HUDEP-2 (cell line): ENCODE results near the gene FOXP1.

Experiments
- DNase-seq, 76 experiments: peaks; one replicate each; lab custom pipeline; 2025; ENCODE audit not compliant: unreplicated experiment in 76 of 76; lab: John Stamatoyannopoulos, UW

FOXP1 gene

DNA sequence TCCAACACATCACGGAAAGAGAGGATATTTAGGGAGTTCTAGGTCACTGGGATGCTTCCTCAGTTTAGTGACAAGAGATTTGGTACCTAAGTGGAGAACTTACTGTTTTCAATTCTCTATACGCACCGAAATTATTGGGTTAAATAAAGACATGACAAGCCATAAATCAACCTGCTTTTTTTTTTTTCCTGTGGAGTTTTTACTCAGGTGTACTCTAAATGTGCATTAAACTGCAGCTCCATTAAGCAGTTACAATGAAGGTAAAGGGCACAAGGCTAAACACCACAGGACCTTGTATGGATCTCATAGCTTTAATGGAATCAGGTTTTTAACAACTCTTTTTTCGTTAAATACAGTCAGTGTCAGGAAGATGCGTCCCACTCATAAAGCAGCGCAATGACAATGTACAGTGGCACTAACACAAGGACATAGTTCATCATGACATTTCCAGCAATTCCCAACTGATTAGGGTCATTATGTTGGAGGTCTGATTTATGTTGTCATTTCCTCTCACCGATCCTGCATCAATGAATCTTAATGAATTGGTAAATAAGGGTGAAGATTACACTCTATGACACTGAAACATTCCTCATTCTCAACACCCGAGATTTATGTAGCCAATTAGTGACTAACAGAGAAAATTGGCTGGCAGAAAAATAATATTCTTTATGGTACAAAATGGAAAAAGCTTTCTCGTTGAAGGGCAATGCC, 355.2 kb downstream of the FOXP1 start:
- DNase-seq = no peak

DNA sequence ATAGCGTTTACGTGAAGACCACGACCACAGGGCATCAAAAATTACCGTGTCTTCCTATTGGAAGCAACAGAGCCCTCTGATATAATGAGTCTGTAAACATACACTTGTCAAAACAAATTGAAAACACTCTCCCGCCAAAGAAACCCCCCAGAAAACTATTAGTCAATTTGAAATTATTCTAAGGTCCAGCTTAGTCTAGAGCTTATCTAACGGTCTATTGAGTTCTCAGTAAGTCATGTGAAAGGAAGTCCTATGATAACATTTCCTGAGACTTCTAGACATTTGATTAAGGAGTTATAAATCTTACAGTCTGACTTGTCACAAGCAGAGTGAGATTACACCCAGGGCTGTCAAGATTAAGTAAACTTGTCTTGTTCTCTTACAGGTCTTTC, 356.3 kb downstream of the FOXP1 start:
- no peak for DNase-seq

DNA sequence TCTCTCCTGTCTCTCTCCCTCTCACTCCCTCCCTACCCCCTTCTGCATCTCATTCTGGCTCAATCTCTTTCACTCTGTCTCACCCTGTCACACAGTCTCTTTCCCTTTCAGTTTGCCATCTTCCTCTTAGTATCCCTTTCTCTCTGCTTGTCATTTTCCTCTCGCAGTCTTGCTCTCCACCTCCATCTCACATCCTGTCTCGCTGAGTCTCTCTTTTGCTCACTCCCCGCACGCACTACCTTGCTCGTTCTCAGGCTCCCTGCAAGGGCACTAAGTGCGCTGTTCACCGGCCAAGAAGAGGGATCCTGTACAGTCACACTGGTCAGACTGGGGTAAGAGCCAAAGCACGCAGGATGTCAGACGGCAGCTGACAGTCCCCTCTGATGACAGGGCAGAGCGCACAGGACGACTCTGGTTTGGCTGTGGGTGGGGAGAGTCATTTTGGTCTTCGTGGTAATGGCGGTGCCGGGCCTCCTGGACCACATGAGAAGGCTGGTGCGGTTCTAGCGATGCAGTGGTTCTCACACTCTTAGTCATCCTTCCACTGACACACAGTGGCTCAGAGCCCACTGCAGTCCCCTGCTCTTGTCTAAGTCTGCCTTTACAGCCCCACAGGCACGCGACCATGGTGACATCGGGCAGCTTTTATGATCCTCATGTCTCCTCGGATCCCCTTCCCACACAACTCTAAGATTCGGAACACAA, 356.8 kb downstream of the FOXP1 start:
- no peak for DNase-seq

DNA sequence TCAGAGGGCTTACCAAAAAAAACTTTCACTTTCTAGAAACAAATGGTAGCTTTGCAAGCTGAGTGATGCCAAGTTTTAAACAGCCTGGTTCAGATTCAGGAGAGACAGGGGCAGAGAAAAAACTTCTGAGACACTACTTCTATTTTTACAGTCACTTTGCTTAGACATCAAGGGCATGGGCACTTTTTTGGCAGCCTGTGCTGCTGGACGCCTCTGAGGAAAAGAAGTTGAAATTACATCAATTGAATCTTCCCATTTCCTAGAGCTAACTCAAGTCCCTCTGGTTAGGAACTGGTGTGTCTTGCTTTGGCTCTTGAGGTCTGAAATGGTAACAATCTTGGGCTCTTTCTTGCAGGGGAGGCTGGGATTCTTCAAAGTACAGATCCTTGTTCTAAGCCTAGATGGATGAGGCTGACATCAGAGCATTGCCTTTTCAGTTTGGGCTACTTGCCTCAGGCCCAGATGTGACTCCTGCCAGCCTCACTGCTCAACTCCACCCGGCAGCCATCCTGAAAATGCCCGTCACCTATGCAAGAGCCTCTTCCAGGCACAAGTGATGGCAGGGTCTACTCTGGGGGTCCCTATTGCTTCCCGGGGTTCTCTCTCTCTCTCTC, 357.5 kb downstream of the FOXP1 start:
- DNase-seq = no peak

DNA sequence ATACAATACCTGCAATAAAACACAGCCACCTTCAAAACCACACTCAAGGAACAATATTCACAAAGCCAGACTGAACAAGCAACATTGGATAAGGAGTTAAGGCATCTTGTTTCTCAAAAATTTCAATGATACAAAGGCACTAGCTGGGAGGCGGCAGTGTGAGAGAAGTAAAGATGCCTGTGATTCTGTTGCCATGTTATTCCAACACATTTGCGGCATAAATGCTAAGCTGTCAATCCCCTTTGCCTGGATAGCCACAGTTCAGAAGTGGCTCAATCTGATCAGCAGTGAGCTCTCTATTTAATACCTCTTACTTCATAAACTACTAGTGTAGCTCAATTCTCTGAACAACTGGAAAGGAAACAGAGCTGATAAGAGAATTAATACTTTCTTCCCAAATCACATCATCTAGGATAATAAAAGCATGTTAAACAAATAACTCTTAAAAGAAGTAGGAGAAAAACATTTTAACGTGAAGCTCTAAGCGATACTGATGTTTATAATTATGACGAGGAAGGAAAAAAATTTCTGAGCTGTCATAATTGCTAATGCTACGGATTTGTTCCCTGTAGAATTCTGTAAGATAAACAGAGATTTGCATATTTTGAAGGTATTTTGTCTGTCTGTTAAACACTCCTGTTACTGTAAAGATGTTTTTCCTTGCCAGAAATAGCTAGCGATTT, 358.4 kb downstream of the FOXP1 start:
- no peak for DNase-seq

DNA sequence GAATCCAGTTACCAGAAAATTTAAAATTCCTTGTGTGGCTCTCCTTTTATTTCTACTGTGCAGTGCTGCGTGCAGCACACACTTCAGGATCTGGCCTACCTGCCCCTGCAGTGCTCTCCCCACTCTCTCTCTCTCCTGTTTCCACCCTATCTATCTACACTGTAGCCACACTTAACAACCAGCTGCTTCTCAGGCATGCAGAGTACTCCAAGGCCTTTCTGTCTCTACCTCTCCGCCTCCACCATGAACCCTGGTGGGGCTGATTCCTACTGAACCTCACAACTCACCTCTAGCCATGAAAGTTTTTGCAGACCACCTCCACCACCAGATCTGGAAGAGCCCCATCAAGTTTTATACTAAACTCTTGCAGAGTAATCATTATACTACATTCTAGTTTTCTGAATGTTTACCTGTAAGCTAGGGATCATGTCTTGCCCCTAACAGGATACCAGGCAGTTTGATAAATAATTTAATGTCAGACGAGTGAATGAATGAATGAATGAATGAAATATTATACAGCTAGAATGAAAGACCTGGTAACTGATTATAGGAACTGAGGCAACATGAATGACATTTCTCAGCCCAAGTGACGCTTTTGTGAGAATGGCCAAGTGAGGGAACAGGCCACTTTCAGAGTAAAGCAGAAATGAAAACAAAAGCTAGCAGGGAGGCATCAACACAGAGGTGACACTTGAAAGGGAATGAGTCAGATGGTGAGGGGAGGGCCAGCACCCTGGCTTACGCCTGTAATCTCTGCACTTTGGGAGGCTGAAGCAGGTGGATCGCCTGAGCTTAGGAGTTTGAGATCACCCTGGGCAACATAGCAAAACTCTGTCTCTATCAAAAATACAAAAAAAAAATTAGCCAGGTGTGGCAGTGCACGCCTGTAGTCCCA, 363.5 kb downstream of the FOXP1 start:
- DNase-seq = no peak

DNA sequence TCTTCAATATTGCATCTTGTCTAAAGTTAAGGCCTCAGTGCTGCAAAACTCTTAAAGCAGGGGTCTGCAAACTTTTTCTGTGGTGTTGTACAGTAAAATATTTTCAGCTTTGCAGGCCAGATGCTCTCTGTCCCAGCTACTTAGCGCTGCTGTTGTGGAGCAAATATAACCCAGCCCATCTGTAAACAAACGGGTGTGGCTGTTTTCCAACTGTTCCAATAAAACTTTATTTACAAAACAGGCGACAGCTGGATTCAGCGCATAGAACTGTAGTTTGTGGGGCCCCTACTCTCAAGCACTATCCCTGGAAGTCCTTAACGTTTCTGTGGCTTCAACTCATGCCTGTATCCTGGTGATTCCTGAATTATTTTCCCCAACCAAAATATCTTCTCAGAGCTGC, 365.0 kb downstream of the FOXP1 start:
- DNase-seq = no peak

DNA sequence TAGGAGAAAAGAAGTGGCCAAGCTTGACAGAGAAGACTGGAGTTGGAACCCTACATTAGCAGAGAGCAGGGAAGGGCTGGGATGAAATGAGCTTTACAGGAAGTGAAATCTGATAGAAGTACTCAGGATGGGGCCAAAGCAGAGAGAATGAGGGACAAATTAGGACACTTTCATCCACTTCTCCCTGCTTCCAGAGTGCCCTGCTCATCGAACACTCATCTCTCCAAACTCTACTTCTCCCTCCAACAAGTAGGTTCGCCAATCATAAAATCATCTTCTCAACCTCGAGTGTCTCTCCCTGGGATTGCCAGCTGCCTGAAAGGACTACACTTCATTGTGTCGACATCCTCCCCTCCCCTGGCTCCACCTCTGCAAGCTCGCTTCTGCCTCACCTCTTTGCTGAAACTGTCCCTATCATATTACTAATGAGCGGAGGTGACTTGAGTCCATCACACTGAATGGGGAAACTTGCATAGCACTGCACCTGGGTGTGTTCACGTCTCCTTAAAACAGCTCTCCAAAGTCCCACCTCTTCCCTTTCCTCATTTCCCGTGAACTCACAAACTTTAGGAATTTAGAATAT, 365.8 kb downstream of the FOXP1 start:
- no peak for DNase-seq

DNA sequence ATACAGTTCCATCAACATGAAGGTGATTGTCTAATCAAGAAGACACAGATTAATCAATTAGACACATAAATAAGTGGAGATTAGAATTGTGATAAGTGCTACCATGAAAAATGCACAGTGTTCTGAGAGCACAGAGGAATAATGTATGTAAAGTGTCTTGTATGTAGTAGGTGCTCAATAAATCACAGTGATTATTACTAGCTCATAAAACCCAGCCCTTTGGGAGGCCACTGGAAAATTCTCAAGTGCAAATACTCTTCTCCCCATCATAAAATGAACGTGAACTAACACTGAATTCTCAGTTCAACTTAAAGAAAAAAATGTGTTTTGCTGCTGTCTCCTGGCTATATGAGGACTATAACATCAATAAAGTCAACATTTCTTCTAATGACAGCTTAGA, 368.2 kb downstream of the FOXP1 start:
- DNase-seq = no peak

DNA sequence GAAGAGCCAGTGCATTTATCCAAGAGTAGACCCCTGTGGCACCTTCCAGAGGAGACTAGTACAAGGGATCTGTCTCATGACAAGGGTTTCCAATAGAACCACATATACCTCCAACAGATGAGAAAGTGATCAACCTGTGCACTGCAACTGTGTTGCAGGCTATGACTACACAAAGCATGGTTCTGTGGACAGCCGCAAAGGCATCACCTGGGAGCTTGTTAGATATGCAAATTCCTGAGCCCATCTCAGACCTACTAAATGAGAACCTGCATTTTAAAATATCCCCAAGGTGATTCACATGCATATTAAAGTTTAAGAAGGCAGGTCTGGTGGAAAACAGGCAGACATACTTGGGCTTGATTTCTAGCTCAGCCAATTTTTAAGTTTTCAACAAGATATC, 368.7 kb downstream of the FOXP1 start:
- no peak for DNase-seq

DNA sequence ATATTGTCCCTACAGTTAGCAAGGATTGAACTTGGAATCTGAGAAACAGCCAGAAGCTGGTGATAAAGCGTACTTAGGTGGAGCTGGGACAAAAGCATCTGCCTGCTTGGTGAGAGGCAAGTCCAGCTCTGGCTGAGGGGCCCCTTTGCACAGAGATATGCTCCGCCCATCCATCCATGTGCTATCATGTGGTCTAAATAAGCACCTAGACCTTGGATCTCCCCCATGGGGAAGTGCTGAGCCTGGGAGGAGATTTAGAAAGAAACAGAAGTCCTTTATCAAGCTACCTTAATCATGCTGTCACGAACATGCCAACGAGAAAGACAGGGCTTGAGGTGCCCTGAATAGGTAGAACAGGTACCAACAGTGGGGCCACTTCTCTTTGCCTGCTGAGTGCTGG, 369.5 kb downstream of the FOXP1 start:
- DNase-seq = no peak

DNA sequence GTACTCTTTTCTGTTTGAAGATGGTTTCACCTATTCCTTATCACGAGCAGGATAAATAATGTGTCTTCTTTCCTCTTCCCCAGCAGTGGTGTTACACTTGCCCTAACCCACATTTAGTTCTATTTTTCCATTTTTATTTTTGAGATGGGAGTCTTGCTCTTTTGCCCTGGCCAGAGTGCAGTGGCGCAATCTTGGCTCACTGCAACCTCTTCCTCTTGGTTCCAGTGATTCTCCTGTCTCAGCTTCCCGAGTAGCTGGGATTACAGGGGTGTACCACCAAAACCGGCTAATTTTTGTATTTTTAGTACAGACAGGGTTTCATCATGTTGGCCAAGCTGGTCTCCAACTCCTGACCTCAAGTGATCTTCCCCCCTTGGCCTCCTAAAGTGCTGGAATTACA, 372.4 kb downstream of the FOXP1 start:
- no peak for DNase-seq

DNA sequence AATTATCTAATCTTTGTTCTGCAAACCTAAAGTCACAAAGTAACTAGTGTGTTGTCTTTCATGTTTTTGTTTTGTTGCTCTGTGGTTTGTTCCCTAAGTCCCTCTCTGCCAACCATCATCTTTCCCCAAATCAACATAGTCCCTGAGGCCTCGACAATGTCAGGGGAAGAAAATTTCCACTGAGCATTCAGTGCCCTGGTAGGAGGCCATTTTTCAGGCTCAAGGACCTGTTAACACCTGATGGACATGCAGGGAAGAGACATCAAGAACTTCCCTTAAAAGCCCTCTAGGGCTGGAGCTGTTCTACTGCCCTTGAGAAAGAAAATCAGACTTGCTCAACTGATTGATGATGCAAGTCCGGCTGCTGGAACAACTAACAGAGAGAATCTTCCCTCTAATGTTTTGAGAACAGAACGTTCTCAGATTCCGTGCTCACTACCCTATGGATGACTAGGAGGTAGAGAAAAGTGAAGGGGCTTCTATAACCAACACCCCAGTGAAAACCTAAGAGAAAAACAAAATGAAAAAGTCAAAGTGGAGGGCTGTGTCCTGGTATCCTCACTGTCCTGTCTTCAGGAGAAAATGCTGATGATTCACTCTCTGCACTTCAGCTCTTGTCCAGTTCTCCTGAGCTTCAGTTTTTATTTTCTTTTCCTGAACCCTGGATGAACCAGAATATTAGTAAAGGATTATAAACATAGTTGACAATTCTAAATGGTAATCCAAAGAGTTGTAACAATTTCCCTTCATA, 373.1 kb downstream of the FOXP1 start:
- DNase-seq = no peak

DNA sequence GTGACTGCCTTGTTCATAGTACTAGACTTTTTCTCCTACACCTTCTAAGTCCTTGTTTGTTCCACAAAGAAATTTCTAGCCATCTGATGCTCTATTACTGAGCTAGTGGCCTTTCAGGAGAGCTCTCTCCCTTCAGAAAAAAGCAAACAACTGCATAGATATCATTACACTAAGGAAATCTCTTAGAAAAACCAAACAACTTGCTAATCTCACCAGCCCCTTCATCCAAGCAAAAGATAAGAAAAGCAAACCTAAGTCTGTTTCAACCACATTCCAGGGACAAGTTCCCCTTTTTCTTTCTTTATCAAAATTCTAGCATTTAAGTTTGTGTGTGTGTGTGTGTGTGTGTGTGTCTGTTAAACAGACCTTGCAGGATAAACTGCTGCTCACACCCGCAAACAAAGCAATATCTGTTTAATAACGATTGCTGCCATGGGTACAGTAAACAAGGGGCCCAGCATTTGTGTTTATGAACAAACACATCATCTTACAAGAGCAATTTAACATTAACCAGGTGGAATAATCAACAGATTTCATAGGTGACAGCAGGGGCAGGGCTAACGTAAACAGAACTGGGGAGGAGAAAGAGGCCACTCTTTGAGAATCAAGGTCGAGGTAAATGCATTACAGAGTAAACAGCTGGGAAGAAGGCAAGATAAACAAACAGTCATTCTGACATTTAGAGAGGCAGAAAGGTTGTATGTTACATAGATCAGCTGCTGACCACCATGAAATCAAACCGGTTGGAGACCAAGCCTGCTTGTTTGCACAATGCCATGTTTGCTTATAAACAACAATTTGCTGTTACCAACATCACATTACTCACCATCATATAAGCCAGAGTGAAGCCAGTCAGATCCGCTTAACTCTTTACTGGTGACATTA, 375.1 kb downstream of the FOXP1 start:
- peak in 29 of 76 experiments; percentile 0 to 70 (median 31) for DNase-seq

DNA sequence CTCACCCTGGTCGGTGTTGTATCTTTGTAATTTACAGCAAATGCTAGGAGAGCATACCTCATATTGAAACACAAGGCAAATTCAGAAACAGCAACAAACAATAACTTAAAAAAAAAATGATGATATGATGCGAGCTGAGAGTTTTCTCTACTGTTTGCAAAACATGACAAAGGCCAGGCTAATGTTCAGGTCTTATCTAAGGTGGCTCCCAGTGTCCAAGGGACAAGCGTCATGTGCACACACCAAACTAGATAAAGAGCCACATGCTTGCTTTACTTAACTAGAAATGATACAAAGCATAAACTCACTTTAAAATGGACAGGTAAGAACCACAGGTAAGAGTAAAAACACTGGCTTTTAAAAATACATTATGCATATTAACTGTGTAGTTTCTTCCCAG, 375.9 kb downstream of the FOXP1 start:
- DNase-seq = peak in 1 of 76 experiments; percentile 17

DNA sequence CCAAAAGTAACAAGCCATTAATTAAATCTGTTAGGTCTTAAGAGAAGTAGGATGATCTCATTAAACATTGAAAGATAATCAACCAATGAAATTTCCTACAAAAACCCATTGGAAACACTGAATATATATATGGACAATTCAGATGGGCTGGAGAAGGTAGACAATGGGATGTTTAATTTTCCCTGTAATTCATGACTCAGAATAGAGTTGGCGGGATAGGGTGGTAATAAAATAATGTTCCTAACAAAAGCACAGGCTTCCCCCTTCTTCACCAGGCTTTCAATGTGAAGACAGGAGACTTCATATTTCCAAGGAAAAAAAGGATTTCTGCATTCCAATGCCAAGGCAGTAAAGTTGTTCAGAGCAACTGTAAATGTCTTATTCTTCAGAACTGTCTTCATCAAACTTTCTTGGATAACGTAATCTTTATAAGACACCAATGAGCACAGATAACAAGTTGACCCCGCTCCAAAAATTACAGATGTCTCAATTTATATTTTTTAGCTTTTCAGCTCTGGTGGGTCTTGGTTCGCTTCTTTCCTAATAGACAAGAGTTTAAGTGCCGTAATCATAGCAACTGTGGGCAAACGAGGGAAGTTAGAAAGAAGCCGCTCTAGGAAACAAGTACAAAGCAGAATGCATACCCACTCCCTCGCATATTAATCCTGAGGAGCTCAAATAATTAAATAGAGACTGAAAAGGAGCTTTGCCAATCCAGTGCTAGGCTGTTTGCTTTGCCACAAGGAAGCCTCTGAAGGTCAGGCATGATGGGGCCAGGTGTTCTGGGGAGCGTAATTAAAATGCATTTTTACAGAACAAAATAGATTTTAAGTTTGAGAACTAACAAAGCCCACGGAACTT, 377.0 kb downstream of the FOXP1 start:
- DNase-seq = no peak

DNA sequence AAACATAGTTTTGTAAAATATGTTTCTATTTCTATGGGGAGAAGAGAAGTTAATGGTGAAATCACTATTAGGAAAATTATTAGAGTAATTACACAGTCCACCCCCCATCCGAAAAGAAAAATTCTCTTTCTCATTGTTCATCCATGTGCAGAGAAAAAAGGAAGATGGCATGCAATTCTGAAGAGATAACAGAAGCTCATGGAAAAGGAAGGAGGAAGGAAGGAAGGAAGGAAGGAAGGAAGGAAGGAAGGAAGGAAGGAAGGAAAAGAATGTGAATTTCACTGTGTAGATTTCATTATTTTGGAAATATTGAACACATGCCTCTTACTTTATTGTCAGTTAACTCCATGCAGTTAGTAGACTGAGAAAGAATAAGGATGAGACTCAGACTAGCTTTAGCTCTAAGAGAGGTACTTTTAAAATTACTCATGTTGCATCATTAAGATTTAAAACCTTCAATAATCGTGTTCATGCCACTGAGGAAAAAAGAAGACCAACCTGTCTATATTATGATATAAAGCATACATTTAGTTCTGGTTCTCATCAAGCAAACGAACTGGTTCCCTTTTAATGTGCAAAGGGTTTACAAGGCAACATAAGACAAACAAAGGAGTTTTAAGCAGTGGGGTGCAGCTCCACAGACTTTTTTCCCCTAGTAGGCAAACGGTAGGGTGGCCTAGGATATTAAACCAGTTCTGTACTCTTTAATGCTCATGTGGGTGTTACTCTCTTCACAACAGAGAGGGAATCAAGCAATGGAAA, 379.6 kb downstream of the FOXP1 start:
- DNase-seq = no peak
